GM19025 (cell line): Measurements from ENCODE around the gene KLHL30.
"Not testable (repeated sequence)": the region's sequence is repeated elsewhere in the genome, so short reads cannot be mapped to it uniquely, and the experiment has no call there.

Experiments
- ATAC-seq: cut with Tn5 transposase; IDR thresholded peaks from one replicate; pipeline ENCODE4 v1.9.1; 2021; ENCODE audit warnings: mild to moderate bottlenecking, low read depth, moderate library complexity; ENCODE audit not compliant: unreplicated experiment

Gene KLHL30

DNA sequence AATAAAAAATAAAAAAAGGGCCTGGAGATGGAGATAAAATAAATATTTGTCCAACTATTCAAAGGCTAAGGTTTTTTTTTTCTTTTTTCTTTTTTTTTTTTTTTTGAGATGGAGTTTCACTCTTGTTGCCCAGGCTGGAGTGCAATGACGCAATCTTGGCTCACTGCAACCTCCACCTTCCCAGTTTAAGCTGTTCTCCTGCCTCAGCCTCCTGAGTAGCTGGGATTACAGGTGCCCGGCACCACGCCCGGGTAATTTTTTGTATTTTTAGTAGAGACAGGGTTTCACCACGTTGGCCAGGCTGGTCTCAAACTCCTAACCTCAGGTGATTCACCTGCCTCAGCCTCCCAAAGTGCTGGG lies 32.6 kb downstream of the KLHL30 start:
- ATAC-seq, result not testable (repeated sequence)

DNA sequence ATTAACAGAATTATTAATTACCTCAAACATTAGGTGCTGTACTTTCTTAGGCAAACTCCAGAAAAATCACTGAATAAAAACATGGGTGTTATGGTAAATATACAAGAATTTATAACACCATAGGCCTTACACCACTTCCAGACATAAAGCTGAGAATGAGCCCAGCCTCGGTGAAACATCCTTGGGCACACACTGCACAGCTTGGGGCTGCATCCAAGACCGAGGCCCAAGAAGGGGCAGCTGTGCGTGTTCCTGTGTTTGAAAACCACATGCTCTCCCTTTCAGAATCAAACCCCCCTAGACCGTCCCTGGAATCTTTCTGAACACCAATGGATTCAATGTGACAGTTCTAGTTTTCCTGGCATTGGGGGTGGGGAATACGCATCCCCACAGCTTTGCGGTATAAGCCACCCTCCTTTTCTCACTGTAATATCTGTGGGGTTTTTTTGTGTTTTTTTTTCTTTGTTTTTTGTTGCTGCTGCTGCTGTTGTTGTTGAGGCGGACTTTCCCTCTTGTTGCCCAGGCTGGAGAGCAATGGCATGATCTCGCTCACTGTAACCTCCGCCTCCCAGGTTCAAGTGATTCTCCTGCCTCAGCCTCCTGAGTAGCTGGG lies 33.2 kb downstream of the KLHL30 start:
- no peak for ATAC-seq

GRCh38 chr2:238172439-238172838 lies 34.0 kb downstream of the KLHL30 start:
- no peak for ATAC-seq

DNA sequence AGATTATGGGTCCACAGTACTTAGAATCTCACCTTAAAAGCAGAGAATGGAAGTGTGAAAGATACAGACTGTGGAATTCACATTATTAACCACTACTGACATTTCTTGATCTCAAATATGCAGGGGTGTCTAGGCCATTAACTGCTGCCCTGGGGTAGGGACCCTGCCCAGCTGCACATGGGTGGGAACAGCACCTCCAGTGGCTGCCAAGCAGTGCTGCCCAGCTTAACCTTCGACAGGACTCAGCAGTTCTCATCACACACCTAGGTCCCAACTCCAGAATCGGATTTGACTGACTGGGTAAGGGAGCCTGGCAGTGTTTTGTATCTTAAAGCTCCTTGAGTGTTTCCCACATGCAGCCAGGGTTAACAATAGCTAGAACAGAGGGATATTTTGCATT lies 35.2 kb downstream of the KLHL30 start:
- no peak for ATAC-seq

DNA sequence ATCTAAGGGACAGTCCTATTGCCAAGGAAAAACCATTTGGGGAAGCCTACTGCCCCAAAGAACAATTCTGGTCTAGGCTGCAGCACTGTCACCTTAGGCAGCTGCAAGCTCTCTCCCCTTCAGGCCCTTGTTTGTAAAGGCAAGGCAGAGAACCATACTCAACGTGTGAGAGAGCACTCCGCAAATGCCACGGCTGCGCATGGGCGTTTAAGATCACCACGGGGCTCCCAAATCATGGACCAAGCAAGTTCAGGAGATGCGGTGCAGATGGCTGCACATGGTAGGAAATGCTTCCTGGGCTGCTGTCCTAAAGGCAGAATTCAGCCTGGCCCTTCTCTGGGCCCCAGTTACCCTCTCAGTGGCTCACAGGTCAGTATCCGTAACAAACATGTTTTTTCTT lies 35.8 kb downstream of the KLHL30 start:
- ATAC-seq, result no peak

DNA sequence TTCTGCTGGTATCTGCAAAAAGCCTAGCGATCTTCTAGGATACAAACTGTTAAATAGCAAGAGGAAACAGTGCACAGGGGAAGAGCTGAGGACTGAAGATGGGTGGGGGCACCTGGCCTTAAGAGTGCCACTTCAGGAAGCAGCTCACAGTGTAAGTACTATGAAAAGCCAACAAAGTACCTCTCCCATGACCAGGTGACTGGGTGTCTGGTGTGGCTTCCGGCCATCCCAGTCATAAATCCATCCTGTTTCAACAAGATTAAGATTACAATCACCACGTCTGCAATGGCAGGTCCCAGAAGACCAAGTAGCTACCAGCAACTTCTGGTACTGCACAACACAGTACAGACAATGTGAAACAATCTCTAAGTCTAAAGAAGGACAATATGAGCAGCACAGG lies 36.2 kb downstream of the KLHL30 start:
- ATAC-seq, result no peak

GRCh38 chr2:238176613-238177012 lies 38.1 kb downstream of the KLHL30 start:
- no peak for ATAC-seq

DNA sequence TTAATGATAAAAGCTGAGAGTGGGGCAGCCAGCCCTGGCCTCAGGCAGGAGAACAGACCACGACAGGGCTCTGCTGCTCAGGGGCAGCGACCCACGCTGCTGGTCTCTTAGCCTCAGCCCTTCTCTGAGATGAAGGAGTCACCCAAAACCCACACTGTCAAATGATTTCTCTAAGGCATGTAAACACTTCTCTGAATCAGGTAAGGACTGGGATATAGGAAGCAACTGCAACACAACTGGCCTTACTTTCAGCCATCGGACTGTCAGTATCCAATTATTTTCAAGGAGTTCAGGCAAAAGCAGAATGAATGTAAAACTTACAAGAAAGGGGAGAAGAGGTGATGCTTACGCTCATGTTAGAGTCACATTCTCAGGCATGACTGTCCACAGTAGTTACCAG lies 42.1 kb downstream of the KLHL30 start:
- no peak for ATAC-seq

DNA sequence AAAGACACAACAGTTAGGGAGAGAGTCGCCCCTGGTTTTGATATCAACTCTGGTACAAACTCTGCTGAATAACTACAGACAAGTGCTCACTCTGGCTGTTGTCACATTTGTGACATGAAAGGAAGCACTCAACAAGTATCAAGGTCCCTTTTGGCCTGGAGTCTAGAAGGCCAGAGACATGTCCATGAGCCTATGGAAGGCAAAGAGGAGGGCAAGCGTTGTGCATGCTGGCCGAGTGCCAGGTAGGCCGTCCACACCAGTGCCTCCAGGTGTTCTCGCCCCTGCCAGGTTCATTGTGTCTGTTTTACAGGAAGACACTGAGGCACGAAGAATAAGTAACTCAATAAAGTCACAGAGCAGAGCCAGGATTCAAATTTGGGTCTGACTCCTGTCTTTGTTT lies 43.9 kb downstream of the KLHL30 start:
- no peak for ATAC-seq

DNA sequence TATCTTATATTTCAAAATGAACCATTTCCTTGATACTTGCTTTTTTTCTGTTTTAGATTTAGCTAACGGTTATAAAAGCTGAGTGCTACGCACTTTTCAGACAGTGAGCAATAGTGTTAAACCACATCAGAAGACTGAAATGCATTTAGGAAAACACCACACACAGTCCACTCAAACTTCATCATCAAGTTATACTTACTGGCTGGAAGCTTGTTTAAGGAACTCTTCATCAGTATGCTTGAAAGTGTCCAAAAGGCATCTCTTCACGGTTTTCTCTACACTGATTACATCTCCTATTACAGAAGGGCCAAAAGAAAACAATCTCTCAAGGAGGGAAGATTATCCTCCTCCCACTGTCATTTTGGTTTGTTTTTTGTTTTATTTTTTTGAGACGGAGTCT lies 45.4 kb downstream of the KLHL30 start:
- ATAC-seq, result no peak

- ATAC-seq, result no peak
Measured at GRCh38 chr2:238187618-238188548, 49.4 kb downstream of the KLHL30 start.

DNA sequence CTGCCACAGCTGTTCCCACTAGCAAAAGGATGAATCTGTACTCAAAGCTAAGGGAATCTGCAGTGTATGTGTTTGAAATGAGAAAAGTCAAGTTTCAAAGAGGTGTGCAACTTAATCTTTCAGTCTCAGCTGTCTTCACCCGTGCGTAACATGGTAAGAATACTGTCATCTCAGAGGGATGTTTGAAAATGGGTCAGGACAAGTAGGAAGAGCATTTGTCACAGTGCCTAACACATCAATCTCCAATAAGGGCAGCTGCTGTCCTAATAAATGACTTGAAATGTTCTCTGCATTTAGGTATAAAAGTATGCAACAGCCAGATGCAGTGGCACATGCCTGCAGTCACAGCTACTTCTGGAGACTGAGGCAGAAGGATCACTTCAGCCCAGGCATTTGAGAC lies 52.0 kb downstream of the KLHL30 start:
- no peak for ATAC-seq
